NCI-H1930 (cell line): ENCODE measurements around the gene NDNF.

ENCODE experiments used
- DNase-seq, 2 experiments: peaks; one replicate each; lab custom pipeline; 2025; lab: John Stamatoyannopoulos, UW

Gene NDNF

DNA sequence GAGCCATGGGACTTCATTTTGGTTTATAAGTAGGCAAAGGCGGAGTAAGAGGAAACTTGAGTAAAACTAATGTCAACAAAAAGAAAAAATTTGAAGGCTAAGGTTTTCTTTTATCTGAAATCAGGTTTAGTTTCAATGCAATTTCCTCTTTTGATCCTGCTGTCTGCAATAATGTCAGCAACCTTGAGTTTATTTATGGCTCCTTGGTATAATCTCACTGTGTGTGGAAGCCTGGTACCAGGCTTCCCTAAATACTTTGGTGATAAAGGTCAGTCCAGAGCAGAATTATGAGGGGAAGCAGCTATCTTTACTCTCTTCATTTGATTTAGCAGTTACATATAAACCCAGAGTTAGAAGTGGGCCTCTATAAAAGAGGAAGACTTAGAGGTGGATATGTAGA, 57.8 kb downstream of the NDNF start:
- no peak for DNase-seq

DNA sequence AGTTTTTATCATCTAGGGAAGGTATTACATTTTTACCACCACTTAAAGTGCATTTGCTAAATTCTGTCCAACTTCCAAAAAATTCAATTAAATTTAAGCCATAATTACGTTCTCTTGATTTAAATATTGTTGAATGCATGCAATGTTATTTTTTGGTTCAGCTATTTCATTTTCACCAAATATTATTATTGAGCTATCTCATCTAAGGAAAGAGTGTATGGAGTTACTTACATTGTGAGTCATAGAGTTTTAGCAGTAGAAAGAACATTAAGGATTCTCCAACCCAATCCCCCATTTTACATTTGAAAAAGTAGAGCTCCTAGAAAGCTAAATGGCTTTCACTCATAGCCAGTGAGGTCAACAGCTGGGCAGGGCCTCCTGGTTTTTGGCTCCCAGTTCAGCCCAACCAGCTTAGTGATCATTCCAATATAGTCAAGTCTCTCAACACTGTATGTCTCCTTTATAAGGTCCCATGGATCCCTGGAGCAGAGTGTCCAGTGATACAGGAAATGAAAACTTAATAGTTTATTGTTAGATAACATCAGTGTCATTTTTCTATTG, 60.5 kb downstream of the NDNF start:
- no peak for DNase-seq

- no peak for DNase-seq
These were observed 61.2 kb downstream of the NDNF start for GRCh38 chr4:121011138-121011537.

GRCh38 chr4:121009578-121010478, 62.5 kb downstream of the NDNF start:
- no peak for DNase-seq

GRCh38 chr4:121007660-121008059, 64.7 kb downstream of the NDNF start:
- DNase-seq = no peak

DNA sequence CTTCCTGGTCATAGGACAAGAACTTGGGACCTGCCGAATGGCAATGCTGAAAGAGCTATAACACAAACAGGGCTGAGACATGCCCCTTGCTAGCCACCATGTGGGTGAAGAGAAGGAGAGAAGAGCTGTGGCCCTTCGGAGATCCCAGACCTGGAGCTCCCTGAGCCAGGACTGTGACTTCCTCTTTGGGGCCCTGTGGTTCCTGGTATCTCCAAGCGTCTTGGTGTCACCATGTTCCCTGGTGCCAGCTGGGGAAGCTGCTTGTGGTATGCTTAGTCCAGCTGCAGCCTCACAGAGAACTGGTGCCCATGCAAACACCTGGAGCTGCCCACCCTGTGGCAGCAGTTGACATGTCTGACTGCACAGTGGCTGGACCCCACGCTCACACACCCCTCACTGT, 68.5 kb downstream of the NDNF start:
- no peak for DNase-seq

DNA sequence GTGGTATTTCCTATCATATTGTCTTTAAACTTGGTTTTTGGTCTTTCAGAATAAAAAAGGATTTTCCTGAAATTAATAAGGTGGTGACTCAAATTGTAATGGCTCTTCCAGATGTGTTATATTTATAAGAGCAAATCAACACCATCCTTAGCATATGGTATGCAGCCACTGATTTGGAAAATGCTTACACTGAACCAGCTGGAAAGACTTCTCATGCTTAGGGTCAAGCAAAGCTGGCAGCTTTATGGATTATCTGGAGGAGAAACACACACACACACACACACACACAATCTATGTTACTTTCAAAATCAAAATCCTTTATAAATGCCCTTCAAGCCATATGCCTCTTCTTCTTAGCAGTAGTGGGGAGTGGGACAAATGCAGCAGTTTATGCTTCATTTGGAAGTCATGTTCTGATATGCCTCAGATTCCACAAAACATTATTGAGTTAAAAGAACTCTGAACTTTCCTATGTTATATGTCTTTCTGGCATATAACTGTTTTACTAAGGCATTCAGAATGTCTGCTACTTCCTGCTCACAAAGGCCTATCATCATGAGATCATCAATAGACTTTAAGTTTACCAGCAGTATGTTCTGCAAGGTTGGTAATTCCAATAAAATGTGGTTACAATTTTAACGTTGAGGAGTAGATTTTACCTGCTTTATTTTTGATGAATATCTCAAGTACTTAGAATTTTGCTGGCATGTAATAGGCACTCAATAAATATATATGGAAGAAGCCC, 76.9 kb downstream of the NDNF start:
- no peak for DNase-seq

- DNase-seq = no peak
These were observed 77.8 kb downstream of the NDNF start for GRCh38 chr4:120994521-120994920.

DNA sequence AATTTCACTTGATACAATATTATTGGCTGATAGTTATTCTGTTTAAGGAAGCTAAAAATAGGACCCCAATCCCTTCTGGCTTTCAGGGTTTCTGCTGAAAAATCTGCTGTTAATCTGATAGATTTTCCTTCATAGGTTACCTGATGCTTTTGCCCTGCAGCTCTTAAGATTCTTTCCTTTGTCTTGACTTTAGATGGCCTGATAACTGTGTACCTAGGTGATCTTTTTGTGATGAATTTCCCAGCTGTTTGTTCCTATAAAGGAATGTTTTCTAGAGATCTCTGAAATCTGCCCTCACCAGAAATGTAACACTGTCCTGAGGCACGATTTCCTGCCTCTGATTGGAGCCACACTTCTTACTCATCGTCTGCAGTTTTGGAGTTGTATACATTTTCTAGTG, 80.5 kb downstream of the NDNF start:
- no peak for DNase-seq

GRCh38 chr4:120990246-120990645, 82.1 kb downstream of the NDNF start:
- no peak for DNase-seq
